T-helper 17 cell (primary cell): ENCODE data around the gene HOXA3. TPM values are rescaled to one million over a fixed set of nuclear protein-coding genes. Genes with fewer than 3 reads are reported as not detected.

Experiments
- ATAC-seq: fragments of 150-1000 bp; cut with Tn5 transposase; 2 replicates; pipeline ENCODE4 v1.10.0; 2021; ENCODE audit warnings: mild to moderate bottlenecking, moderate library complexity
- DNase-seq, 3 donors: peaks; one replicate each; pipeline versions ENCODE4 v3.0.0 to v3.0.0-alpha.2; 2020 to 2021
- H3K9me3 ChIP-seq: one replicate; pipeline ENCODE4 v1.7.0; 2013; ENCODE audit warnings: low read length, mild to moderate bottlenecking; ENCODE audit not compliant: control insufficient read depth, poor library complexity, severe bottlenecking
- H3K27ac Mint-ChIP-seq: one replicate; pipeline ENCODE4 v1.8.0; 2022; ENCODE audit warnings: mild to moderate bottlenecking, moderate library complexity, mixed read lengths
- H3K27me3 Mint-ChIP-seq: one replicate; pipeline ENCODE4 v1.8.0; 2022; ENCODE audit warnings: mixed read lengths
- H3K36me3 Mint-ChIP-seq: one replicate; pipeline ENCODE4 v1.8.0; 2022; ENCODE audit warnings: low read depth, mixed read lengths
- H3K4me1 Mint-ChIP-seq: one replicate; pipeline ENCODE4 v1.8.0; 2022; ENCODE audit warnings: mild to moderate bottlenecking, mixed read lengths
- H3K4me3 Mint-ChIP-seq: one replicate; pipeline ENCODE4 v1.8.0; 2022; ENCODE audit warnings: mild to moderate bottlenecking, moderate library complexity, mixed read lengths
- total RNA-seq, 4 donors: library from RNA in 2 of 4; stranded (reverse) in 2 of 4; gene quantifications; one replicate each; pipeline ENCODE4 v1.2.3 and lab custom pipeline; 2022 to 2026

The HOXA3 gene
- total RNA-seq (not detected), total RNA-seq (lab: John Stamatoyannopoulos, UW) (0 to 0.12 reads per million in 2 donors)

DNA sequence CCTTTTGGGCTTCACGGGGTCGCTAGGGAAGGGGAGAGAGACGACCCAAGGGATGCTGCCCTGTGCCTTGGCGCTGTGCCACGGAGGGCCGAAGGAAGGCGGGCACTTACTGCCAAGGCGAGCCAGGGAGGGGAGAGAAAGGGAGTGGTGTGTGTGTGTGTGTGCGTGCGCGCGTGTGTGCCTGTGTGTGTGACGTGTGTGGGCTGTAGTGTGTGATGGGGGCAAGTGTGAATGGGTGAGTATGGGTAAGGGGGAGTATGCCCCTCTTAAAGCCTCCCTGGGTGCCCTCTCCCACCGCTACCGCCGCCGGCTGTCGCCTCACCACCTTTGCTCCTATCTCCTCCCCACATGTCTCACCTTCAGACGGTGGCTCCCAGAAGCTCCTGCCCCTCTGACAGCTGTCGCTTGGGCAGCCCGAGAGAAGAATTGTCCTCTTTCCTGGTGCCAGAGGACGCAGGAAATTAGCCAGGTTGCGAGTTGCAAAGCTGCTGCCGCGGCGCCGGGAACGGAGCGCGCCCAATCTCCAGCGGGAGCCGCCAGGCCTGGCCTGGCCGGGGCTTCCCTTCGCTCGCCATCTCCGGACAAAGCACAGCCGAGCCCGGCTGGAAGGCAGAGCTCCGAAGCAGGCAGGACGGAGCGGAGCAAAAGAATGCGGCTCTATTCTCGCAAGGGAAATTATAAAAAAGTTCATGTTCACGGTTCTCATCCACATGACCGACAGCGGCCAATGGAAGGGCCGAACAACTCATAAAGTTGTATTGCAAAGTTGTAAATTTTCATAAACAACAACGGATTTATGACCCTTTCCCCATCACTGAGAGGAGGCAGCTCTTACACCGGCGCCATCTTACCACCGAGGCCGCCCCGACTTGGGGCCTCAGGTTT, at the start of gene HOXA3:
TSS of gene HOXA3 (minus strand) at position 653 of the 885 bp plus-strand sequence. CDS start 41,943 bp downstream, outside the sequence.
- H3K4me1 Mint-ChIP-seq, result peaks cover 43% of the 10 kb centered on the region
- H3K36me3 Mint-ChIP-seq, result peaks cover 11% of the 10 kb centered on the region
- H3K4me3 Mint-ChIP-seq, result peak within 1 kb of the TSS; percentile 85
- peaks cover 90% of the 10 kb centered on the region for H3K27me3 Mint-ChIP-seq
- no peak for DNase-seq
- peak within 1 kb of the TSS; percentile 91 for H3K27ac Mint-ChIP-seq
- no peak for ATAC-seq
- no peaks in the 10 kb centered on the region for H3K9me3 ChIP-seq

GRCh38 chr7:27201580-27202017, 49.2 kb upstream of the HOXA3 start:
- peaks cover 41% of the 10 kb centered on the region for H3K4me1 Mint-ChIP-seq
- peaks cover 82% of the 10 kb centered on the region for H3K27me3 Mint-ChIP-seq
- H3K9me3 ChIP-seq, result no peaks in the 10 kb centered on the region
- peaks cover 6% of the 10 kb centered on the region for H3K36me3 Mint-ChIP-seq
- H3K4me3 Mint-ChIP-seq, result peak overlapping the region; percentile 92
- no peak for ATAC-seq
- no peak overlapping the region for H3K27ac Mint-ChIP-seq
- no peak for DNase-seq

DNA sequence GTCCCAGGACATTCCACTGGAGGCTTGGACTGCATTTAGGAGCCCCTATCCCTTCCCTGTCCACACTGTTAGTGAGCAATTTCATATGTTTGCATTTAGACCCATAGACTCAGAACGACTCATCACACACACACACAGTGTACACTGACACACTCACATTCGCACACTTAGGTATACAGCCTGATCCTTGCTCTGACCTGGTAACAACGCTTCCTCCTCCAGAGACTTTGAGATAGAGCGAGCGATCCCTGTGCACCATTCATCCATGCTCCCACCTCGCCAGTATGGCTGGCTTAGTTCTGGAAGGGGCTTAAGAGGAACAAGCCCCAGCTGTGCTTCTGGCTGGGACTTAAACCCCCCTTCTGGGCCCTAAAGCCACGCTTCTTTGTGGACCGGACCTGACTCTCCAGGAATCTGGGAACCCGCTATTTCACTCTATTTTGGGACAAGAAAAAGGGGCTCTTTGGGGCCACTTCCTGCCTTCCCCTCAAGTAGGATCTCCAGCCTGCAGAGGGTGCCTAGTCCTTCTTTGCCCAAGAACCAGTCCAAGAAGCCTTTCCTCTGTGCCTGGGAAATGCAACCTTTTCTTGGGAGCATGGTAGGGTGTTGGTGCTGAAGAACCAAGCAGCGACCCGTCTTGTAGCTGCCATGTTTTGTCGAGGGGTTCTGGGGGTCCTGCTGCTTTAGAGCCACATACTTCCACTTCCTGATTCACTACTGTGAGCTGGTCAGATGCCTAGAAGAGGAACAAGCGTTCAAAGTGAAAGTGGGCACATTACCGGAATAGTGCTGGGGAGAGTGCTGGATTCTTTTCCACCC, 48.6 kb upstream of the HOXA3 start:
- peaks cover 6% of the 10 kb centered on the region for H3K36me3 Mint-ChIP-seq
- DNase-seq (no peak), ATAC-seq (no peak)
- peaks cover 40% of the 10 kb centered on the region for H3K4me1 Mint-ChIP-seq
- H3K27ac Mint-ChIP-seq, result no peak overlapping the region
- H3K9me3 ChIP-seq, result no peaks in the 10 kb centered on the region
- H3K27me3 Mint-ChIP-seq, result peaks cover 82% of the 10 kb centered on the region
- peak overlapping the region; percentile 92 for H3K4me3 Mint-ChIP-seq

DNA sequence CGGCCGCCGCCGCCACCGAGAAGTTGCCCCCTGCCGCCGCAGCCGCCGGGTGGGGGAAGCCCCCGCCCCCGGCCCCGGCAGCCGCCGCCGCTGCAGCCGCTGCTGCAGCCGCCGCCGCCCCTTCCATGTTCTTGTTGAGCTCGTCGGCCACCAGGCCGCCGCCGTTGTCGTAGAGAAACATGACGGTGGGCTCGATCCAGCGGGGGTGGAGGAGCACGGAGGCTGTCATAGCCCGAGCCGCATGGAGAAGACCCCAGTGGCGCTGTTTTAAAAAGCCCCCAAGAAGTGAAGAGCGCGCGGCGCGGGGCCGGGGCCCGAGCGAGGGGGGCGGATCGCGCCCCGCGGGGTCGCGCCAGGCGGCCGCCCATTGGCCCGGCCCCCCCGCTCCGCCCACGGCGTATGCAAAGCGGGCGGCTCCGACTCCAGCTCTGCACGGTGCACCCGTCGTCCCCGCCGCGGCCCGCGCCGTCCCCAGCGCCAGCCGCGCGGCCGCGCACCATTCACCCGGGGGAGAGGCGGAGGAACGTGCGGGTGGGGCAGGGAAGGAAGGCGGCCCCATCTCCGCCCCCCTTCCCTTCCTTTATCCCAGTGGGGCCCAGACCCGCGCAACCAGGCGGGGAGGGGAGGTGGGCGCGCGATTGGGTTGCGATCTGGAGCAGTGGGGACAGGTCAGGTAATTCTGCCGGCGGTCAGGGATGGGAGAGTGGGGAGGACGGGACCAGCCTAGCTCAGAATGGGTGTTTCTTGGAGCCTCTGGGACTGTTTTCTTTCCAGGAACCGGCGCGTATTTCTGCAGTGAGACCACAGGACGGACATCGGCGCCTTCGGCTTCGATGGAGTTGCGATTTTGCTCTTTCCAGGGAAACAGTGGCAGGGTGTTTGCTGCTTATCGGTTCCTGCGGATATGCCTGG, 47.7 kb upstream of the HOXA3 start, which contains the start of gene HOXA13:
TSS of gene HOXA13 (minus strand) at position 243 of the 912 bp plus-strand sequence. CDS start at position 229, 14 bp downstream.
- peak within 1 kb of the TSS; percentile 92 for H3K4me3 Mint-ChIP-seq
- H3K36me3 Mint-ChIP-seq, result peaks cover 6% of the 10 kb centered on the region
- no peaks in the 10 kb centered on the region for H3K9me3 ChIP-seq
- peak within 1 kb of the TSS; percentile 86 for H3K27ac Mint-ChIP-seq
- peaks cover 78% of the 10 kb centered on the region for H3K27me3 Mint-ChIP-seq
- DNase-seq (no peak), ATAC-seq (peak; percentile 57)
- peaks cover 38% of the 10 kb centered on the region for H3K4me1 Mint-ChIP-seq

- Mint-ChIP-seq H3K36me3 (peaks cover 6% of the 10 kb centered on the region), H3K4me1 (peaks cover 33% of the 10 kb centered on the region), H3K4me3 (peak overlapping the region; percentile 84), H3K27ac (peak overlapping the region; percentile 86), H3K27me3 (peaks cover 78% of the 10 kb centered on the region)
- no peak for DNase-seq
- no peak for ATAC-seq
- H3K9me3 ChIP-seq, result no peaks in the 10 kb centered on the region
These were observed 46.8 kb upstream of the HOXA3 start for GRCh38 chr7:27198871-27199801.

- H3K27ac Mint-ChIP-seq, result peak overlapping the region; percentile 86
- H3K27me3 Mint-ChIP-seq, result peaks cover 78% of the 10 kb centered on the region
- no peaks in the 10 kb centered on the region for H3K9me3 ChIP-seq
- H3K4me3 Mint-ChIP-seq, result peak overlapping the region; percentile 13
- peaks cover 6% of the 10 kb centered on the region for H3K36me3 Mint-ChIP-seq
- ATAC-seq (no peak), DNase-seq (no peak)
- H3K4me1 Mint-ChIP-seq, result peaks cover 29% of the 10 kb centered on the region
These were observed 45.9 kb upstream of the HOXA3 start for GRCh38 chr7:27198138-27198841.

DNA sequence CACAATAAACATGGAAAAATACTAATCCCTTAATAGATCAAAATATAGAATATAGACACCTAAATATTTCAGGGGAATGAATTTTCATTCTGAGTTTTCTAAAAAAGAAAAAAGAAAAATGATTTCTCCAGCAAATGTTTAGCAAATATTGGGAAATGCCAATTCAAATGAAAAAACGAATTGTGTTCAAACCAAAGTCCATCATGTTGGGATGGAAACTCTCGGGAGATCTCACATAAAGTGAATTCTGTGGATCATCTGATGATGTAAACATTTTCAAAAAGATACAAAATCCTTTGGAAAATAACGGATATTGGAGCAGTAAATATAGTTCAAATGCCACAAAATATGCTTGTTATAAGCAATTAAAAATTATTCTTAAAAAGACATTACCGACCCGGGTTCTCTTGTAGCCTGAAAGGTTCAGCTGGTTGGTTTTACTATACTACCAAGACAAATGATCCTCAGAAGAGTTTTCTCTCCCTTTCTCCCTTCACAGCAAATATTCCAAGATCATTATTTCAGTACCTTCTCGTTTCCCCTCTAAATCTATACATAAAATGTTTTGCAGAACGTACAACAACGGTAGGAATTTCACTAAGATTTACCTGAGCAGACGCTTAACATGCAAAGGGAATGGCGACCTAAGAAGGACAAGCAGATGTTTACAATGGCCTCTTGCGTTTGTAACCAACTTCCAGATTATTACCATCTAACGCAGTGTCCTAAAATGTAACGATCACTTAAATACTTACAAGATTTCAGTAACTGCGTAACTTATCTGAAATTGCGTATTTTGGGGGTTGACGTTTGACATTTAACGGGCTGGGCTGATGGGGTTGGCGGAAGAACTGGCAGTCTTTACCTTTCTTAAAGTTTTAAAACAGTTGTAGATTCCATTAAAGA, 45.0 kb upstream of the HOXA3 start:
- Mint-ChIP-seq H3K27ac (peak overlapping the region; percentile 86), H3K4me1 (peaks cover 31% of the 10 kb centered on the region), H3K36me3 (peaks cover 6% of the 10 kb centered on the region), H3K4me3 (peak overlapping the region; percentile 13), H3K27me3 (peaks cover 72% of the 10 kb centered on the region)
- DNase-seq (no peak), ATAC-seq (no peak)
- no peaks in the 10 kb centered on the region for H3K9me3 ChIP-seq

DNA sequence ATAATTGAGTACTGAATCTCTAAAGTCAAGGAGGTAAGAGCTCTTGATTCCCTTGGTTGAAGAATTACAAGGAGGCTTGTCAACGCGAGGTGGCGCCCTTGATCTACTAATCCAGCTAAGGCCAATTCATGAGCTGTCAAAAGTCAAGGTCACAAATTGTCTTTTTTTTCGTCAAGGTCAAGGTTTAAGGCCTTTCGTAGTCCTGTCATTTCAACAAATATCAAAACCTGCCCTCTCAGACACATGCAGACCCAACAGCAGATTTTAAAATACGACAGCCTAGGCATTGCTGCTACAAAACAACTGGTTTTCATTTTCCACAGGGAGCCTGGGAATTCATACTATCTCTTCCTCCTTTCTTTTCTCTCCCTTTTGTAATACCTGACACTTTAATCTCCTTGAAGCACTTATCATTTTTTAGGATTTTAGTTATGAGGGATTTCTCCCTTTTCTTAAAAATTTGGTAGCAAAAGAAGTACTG, 43.9 kb upstream of the HOXA3 start:
- no peak overlapping the region for H3K4me3 Mint-ChIP-seq
- peaks cover 71% of the 10 kb centered on the region for H3K27me3 Mint-ChIP-seq
- peaks cover 29% of the 10 kb centered on the region for H3K4me1 Mint-ChIP-seq
- ATAC-seq, result peak; percentile 55
- H3K27ac Mint-ChIP-seq, result no peak overlapping the region
- peak; percentile 60 to 76 (median 60) for DNase-seq
- H3K36me3 Mint-ChIP-seq, result peaks cover 6% of the 10 kb centered on the region
- no peaks in the 10 kb centered on the region for H3K9me3 ChIP-seq

- H3K27me3 Mint-ChIP-seq, result peaks cover 76% of the 10 kb centered on the region
- H3K9me3 ChIP-seq, result no peaks in the 10 kb centered on the region
- peak overlapping the region; percentile 61 for H3K27ac Mint-ChIP-seq
- H3K4me1 Mint-ChIP-seq, result peaks cover 19% of the 10 kb centered on the region
- no peak for ATAC-seq
- no peak for DNase-seq
- peaks cover 5% of the 10 kb centered on the region for H3K36me3 Mint-ChIP-seq
- no peak overlapping the region for H3K4me3 Mint-ChIP-seq
These were observed 42.5 kb upstream of the HOXA3 start for GRCh38 chr7:27194686-27195379.

DNA sequence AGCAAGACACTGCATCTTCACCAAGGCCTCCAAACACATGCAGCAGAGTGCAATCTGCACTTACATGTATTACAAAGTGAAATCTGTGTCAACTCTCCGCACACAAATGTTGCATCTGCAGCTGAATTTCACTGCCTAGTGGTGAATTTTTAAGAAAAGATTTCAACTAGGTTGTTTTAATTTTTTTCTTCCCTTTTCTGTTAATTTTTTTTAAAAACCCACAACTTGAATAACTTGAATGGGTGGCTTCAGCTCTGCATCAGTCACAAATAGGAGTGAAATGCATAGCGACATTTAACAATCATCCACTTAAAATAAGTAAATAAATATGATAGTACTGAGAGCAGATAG, 41.6 kb upstream of the HOXA3 start:
- Mint-ChIP-seq H3K27me3 (peaks cover 83% of the 10 kb centered on the region), H3K4me1 (peaks cover 20% of the 10 kb centered on the region)

More for the DNA sequence above, 41.6 kb upstream of the HOXA3 start:
- Mint-ChIP-seq H3K36me3 (peaks cover 4% of the 10 kb centered on the region), H3K27ac (peak overlapping the region; percentile 61), H3K4me3 (no peak overlapping the region)
- ATAC-seq (no peak), DNase-seq (no peak)
- H3K9me3 ChIP-seq, result no peaks in the 10 kb centered on the region
